GM23338 (cell line): ENCODE data around the gene TST. TPM values are rescaled to one million over a fixed set of nuclear protein-coding genes. Genes with fewer than 3 reads are reported as not detected.

Experiments used
- ATAC-seq: fragments of 200-7000 bp; cut with Tn5 transposase; 3 replicates; pipeline ENCODE4 v1.9.1; 2020
- DNase-seq: peaks from one replicate; pipeline ENCODE4 v3.0.0-alpha.2; 2015; ENCODE audit warnings: low spot score
- H2AFZ ChIP-seq: fragments of 200-600 bp; sonication (generic); 2 replicates; pipeline ENCODE4 v1.8.0; 2016; ENCODE audit warnings: antibody characterized with exemption, mild to moderate bottlenecking, moderate library complexity
- H3F3A ChIP-seq: fragments of 200-600 bp; sonication (generic); replicated peaks from 2 replicates; pipeline ENCODE4 v1.8.0; 2017; ENCODE audit warnings: antibody characterized with exemption, mixed run types, low read depth
- H3K27ac ChIP-seq: fragments of 200-600 bp; sonication (generic); 2 replicates; pipeline ENCODE4 v1.6.1; 2016; ENCODE audit warnings: low read depth
- H3K27me3 ChIP-seq: fragments of 200-600 bp; sonication (generic); 2 replicates; pipeline ENCODE4 v1.8.0; 2016; ENCODE audit warnings: mild to moderate bottlenecking, mixed run types, moderate library complexity; ENCODE audit not compliant: insufficient read depth
- H3K36me3 ChIP-seq: fragments of 200-600 bp; sonication (generic); 2 replicates; pipeline ENCODE4 v1.8.0; 2016; ENCODE audit warnings: mild to moderate bottlenecking; ENCODE audit not compliant: insufficient read depth
- H3K4me1 ChIP-seq: fragments of 200-600 bp; sonication (generic); 2 replicates; pipeline ENCODE4 v1.8.0; 2016; ENCODE audit warnings: mild to moderate bottlenecking, moderate library complexity; ENCODE audit not compliant: insufficient read depth
- H3K4me2 ChIP-seq: fragments of 200-600 bp; sonication (generic); 2 replicates; pipeline ENCODE4 v1.7.1; 2017; ENCODE audit warnings: mixed run types
- H3K4me3 ChIP-seq: fragments of 200-600 bp; sonication (generic); 2 replicates; pipeline ENCODE4 v1.6.1; 2016; ENCODE audit warnings: mixed run types
- H3K79me2 ChIP-seq: fragments of 200-600 bp; sonication (generic); replicated peaks from 2 replicates; pipeline ENCODE4 v1.8.0; 2017; ENCODE audit warnings: mild to moderate bottlenecking; ENCODE audit not compliant: insufficient read depth
- H3K9me2 ChIP-seq: fragments of 200-600 bp; sonication (generic); 2 replicates; pipeline ENCODE4 v1.8.0; 2017; ENCODE audit not compliant: insufficient read depth
- H4K20me1 ChIP-seq: fragments of 200-600 bp; sonication (generic); replicated peaks from 2 replicates; pipeline ENCODE4 v1.8.0; 2017; ENCODE audit warnings: mild to moderate bottlenecking; ENCODE audit not compliant: insufficient read depth
- H3K27ac Mint-ChIP-seq: 2 replicates; pipeline ENCODE4 v1.8.0; 2020; ENCODE audit warnings: inconsistent platforms, mild to moderate bottlenecking, moderate library complexity, mixed read lengths
- H3K27me3 Mint-ChIP-seq: 3 replicates; pipeline ENCODE4 v1.8.0; 2022; ENCODE audit warnings: low read depth, mild to moderate bottlenecking, moderate library complexity, mixed read lengths, inconsistent platforms; ENCODE audit not compliant: insufficient read depth, poor library complexity
- H3K36me3 Mint-ChIP-seq: 3 replicates; pipeline ENCODE4 v1.8.0; 2021; ENCODE audit warnings: low read depth, mild to moderate bottlenecking, inconsistent platforms, moderate library complexity, mixed read lengths
- H3K4me1 Mint-ChIP-seq: 3 replicates; pipeline ENCODE4 v1.8.0; 2020; ENCODE audit warnings: mild to moderate bottlenecking, inconsistent platforms, mixed read lengths
- H3K4me3 Mint-ChIP-seq: 3 replicates; pipeline ENCODE4 v1.8.0; 2021; ENCODE audit warnings: moderate library complexity, mild to moderate bottlenecking, inconsistent platforms, mixed read lengths
- H3K9me3 Mint-ChIP-seq: 3 replicates; pipeline ENCODE4 v1.8.0; 2020; ENCODE audit warnings: moderate library complexity, mild to moderate bottlenecking, inconsistent platforms, mixed read lengths
- CREB1 ChIP-seq: fragments of 250-450 bp; sonication (Bioruptor Pico); IDR thresholded peaks from 2 replicates; pipeline ENCODE4 v1.5.0; 2020; ENCODE audit warnings: low read depth, mild to moderate bottlenecking, moderate library complexity
- CTCF ChIP-seq, 2 experiments: fragments of 200-600 bp in 1 of 2; sonication (generic) in 1 of 2; conservative IDR thresholded peaks; 2 replicates each; pipeline versions ENCODE4 v1.5.1 to v1.6.1; 2016 to 2017; ENCODE audit warnings: antibody characterized with exemption in 2 of 2, low read depth in 2 of 2, mild to moderate bottlenecking in 2 of 2, moderate library complexity in 1 of 2
- ETS1 ChIP-seq: IDR thresholded peaks from 2 replicates; pipeline ENCODE4 v1.6.1; 2016; ENCODE audit warnings: antibody characterized with exemption
- EZH2 ChIP-seq: fragments of 200-600 bp; sonication (generic); IDR thresholded peaks from one replicate; pipeline ENCODE4 v1.8.0; 2017; ENCODE audit warnings: antibody characterized with exemption, mild to moderate bottlenecking, low read depth; ENCODE audit not compliant: unreplicated experiment
- EZH2phosphoT487 ChIP-seq: fragments of 200-600 bp; sonication (generic); IDR thresholded peaks from one replicate; pipeline ENCODE4 v1.8.1; 2018; ENCODE audit warnings: antibody characterized with exemption; ENCODE audit not compliant: unreplicated experiment
- JUNB ChIP-seq: IDR thresholded peaks from one replicate; pipeline ENCODE4 v1.6.1; 2016; ENCODE audit warnings: antibody characterized with exemption; ENCODE audit not compliant: unreplicated experiment
- NANOG ChIP-seq: IDR thresholded peaks from 2 replicates; pipeline ENCODE4 v1.6.1; 2016; ENCODE audit warnings: antibody characterized with exemption, borderline replicate concordance
- POLR2AphosphoS5 ChIP-seq: IDR thresholded peaks from 2 replicates; pipeline ENCODE4 v1.6.1; 2016; ENCODE audit warnings: antibody characterized with exemption, low read depth
- REST ChIP-seq: IDR thresholded peaks from one replicate; pipeline ENCODE4 v1.6.1; 2018; ENCODE audit warnings: antibody characterized with exemption; ENCODE audit not compliant: unreplicated experiment
- STAT1 ChIP-seq: IDR thresholded peaks from one replicate; pipeline ENCODE4 v1.6.1; 2016; ENCODE audit warnings: antibody characterized with exemption; ENCODE audit not compliant: unreplicated experiment
- ZNF114 ChIP-seq: fragments of 250-450 bp; sonication (Bioruptor Pico); IDR thresholded peaks from 2 replicates; pipeline ENCODE4 v1.5.0; 2020; ENCODE audit warnings: mild to moderate bottlenecking, moderate library complexity
- ZNF331 ChIP-seq: fragments of 250-450 bp; sonication (Bioruptor Pico); IDR thresholded peaks from 2 replicates; pipeline ENCODE4 v1.5.0; 2020; ENCODE audit warnings: low read depth, mild to moderate bottlenecking, moderate library complexity
- ZNF462 ChIP-seq: fragments of 250-450 bp; sonication (Bioruptor Pico); IDR thresholded peaks from 2 replicates; pipeline ENCODE4 v1.5.0; 2020; ENCODE audit warnings: mild to moderate bottlenecking, moderate library complexity
- polyA plus RNA-seq: library from polyadenylated mRNA; unstranded; fragments of >200 nt; fragmentation: Nextera tagmentation; extraction: Ambion mirVana; gene quantifications from 2 replicates; pipeline ENCODE4 v1.2.1, GENCODE V29; 2016
- total RNA-seq: library from RNA; depleted of rRNA; stranded (reverse); fragments of >200 nt; shearing (Covaris generic); gene quantifications from 2 replicates; pipeline ENCODE4 v1.2.3, GENCODE V29; 2014

TST gene
- total and polyA plus RNA-seq, 2 experiments from 2014 or later = 14.6 to 32.7 TPM

DNA sequence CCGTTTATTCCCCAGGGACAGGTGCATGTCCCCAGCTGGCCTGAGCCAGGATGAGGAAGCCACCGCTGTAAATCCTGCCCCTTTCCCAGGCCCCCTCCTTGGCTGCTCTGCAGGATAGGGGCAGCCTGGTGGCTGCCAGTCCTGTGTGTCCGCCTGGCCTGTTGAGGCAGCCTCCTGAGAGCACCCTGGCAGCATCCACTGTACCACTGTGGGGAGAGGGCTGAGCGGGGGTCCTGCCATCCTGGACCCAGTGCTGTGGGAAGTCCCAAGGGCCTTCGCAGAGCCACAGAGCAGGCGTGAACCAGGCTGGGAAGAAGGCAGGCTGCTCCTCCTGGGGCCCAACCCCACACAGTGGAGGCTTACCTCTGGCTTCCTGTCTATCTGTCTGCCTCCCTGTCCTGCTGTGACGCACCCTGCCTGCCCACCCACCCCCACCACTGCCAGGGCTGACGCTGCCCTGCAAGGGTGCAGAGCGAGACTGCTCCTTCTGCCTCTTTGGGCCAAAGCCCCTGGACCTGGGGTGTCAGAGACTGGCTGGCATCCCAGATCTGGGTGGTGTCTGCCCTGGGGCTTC is 40.7 kb upstream of the TST start:
- TF ChIP-seq STAT1 (no peak), ZNF462 (CRISPR knock-in tag) (no peak), ZNF331 (CRISPR knock-in tag) (no peak), ZNF114 (CRISPR knock-in tag) (no peak), NANOG (no peak), JUNB (no peak), EZH2phosphoT487 (no peak), EZH2 (no peak), POLR2AphosphoS5 (no peak), ETS1 (no peak), REST (no peak), CTCF (conservative IDR thresholded peaks at IDR 0.05; ENCODE audit: low read depth in 2 of 2) (no peak), CREB1 (no peak)
- ATAC-seq (no peak), DNase-seq (no peak)
- Histone ChIP-seq H3K36me3 (no peaks in the 10 kb centered on the region; the same call in 1 of the 2 replicates), H3K4me1 (peaks cover 17% of the 10 kb centered on the region; the same call in 1 of the 2 replicates), H3K4me3 (no peak overlapping the region), H3F3A (no peaks in the 10 kb centered on the region), H4K20me1 (0 out of 2 replicates have a peak, but pooled peaks cover 4% of the 10 kb centered on the region), H3K4me2 (no peak overlapping the region), H3K27me3 (no peaks in the 10 kb centered on the region), H3K79me2 (no peaks in the 10 kb centered on the region), H3K27ac (no peak overlapping the region), H3K9me2 (no peaks in the 10 kb centered on the region), H2AFZ (no peak overlapping the region)
- Mint-ChIP-seq H3K4me1 (peaks cover 31% of the 10 kb centered on the region), H3K27me3 (peaks cover 8% of the 10 kb centered on the region), H3K27ac (no peak overlapping the region), H3K4me3 (no peak overlapping the region), H3K9me3 (no peaks in the 10 kb centered on the region), H3K36me3 (peaks cover 14% of the 10 kb centered on the region)
